HG03521 (cell line): ENCODE data around the gene ARHGAP15.

Experiments used
- ATAC-seq: cut with Tn5 transposase; IDR thresholded peaks from one replicate; pipeline ENCODE4 v1.9.1; 2021; ENCODE audit warnings: mild to moderate bottlenecking, moderate library complexity; ENCODE audit not compliant: unreplicated experiment

The ARHGAP15 gene

DNA sequence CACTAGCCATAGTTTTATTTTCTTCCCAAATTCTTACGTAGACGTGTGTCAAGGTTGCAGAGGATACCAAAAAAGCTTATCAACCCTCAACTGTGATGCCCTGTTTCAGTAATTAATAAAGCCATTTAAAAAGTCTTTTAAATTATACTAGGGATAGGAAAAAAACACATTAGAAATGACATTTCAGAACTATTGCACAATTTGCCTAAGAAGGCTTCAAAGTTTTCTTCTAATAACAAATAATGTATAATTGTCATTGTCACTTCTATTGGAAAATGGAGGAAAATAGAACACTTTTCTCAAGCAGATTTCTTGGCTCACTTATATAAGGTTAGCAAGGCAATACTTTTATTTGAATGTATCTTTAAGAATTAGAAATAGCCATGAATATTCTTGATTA, 253.8 kb downstream of the ARHGAP15 start:
- no peak for ATAC-seq

DNA sequence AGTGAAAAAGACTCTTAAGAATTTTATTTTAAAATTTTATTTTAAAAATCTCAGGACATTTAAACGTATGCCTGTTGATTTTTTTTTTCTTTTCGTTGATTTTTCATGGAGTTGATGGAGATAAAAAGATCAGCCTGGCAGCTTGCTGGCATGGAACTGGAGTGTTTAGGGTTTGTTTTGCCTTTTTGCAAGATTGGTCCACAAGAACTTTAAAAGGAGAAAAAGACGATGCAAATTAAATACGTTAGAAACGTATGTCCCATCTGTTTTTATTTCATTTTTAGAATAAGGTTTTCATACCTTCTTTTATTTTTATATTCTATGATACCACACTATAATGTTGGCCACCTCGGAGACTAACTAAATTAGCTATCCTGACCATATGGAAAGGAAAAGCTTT, 254.9 kb downstream of the ARHGAP15 start:
- ATAC-seq, result no peak

DNA sequence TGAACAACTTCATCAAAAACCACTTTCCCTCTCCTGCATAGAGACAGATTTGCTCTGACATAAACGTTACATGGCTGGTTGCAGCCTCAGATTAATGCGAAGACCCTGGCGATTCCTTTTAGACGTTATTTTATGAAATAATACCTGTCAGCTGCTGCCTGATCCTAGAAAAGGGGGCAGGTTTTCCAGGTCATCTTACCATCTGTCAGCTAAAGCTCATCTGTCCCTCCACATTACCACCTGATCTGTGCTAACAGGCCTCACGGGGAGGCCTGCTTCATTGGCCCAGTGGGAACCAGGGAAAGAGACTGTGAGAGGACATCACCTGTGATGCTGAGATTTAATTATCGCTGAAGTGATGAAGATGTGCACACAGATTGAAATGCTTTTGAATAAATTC, 261.0 kb downstream of the ARHGAP15 start:
- no peak for ATAC-seq

DNA sequence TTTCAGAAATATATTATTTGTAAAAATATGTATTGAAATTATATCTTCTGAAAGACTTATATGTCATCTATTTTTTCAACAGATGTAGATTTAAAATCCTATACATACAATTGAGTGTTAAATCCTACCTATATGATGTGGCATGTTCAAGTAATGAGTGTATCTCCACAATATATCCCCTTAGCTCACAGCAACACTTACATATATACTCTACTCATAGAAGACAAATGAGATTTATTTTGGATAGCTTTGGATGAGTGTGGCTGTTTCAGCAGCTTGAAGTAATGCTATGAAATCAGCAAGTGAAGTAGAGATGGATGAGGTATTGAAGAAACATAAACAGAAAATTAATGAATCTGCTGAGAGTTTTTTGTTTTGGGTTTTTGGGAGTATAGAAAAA, 263.1 kb downstream of the ARHGAP15 start:
- ATAC-seq, result no peak

DNA sequence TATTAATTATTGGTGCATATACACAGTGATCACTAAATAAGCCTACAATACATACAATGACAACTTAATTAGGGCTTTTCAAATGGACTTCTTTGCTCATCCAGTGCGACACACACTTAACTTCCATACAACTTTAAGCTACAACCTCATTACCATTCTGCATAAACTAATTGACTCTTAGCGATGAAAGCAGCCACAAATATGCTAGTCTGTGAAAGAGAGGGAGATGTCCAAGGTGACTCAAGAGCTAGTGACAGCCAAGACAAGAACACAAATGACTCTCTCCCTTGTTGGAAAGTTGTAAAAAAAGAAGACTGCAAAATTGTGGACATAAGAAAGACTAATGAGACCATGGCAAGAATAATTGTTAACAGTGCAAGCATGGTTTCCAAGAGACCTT, 264.8 kb downstream of the ARHGAP15 start:
- ATAC-seq, result no peak

DNA sequence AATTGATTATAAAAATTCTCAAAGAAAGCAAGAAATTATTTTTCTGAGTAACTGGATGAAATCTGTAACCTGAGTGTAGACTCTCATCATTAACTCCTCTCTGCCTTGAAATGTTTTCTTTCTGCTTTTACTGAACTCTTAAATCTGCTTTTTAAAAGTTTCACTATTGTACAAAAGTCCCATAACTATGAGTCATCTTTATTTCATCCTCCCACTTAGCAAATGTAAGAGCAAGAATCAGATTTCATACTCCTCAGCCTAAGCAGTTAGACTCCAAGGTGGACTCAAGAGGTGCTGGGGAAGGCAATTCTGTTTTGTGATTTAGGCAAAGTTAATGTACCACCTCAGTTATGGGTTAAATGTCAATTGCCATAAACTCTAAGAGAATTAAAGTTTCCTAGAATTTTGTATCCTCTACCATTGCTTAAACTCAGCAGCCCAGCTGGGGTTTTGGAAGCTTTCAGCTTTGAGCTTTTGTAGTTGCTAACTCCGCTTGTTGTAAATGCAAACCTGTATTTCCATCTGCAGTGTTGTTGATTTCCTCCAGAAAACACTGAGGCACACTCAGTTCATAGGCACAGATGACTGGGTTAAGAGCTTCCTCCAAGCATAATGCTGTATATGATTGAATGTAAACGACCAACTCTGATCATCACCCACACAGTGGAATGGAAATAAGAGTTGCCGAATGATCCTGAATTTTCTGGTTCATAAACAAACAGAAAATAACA, 268.8 kb downstream of the ARHGAP15 start:
- no peak for ATAC-seq

DNA sequence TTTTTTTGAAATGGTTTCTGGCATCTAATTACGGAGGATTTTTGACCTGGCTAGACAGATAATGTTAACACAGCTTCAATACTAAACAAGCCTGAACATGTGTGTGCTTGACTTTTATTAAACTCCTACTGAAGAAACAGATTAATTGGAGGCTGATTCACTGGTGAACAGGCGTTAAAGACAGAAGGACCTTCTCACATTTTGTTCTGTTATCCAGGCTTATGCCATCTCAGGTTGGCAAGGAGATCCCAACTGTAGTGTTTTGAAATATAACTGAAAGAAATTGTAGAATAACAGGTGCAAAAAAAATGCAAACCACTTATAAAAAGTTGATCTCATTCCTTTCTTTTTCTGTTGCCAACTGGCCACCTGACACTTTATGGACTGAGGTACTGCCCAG, 269.6 kb downstream of the ARHGAP15 start:
- no peak for ATAC-seq

DNA sequence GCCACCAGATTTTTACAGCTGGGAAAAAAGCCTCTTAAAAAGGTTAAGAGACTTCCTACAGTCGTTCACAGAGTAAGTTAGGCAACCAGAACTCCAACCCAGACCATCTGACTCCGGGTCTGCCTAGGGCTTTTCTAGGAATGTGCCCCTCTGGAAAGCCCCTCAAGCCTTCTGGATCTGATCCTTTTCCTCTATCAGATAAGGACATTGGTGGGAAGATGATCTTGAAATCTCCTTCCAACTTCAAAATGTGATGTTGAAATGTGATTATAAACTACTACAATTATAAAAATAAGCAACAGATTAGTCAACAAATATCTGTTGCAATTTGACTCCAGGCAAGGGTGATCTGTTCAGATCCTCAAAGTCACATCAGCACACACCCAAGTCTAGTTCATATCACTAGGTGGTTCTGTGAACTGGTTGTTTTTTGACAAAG, 270.4 kb downstream of the ARHGAP15 start:
- ATAC-seq, result no peak

DNA sequence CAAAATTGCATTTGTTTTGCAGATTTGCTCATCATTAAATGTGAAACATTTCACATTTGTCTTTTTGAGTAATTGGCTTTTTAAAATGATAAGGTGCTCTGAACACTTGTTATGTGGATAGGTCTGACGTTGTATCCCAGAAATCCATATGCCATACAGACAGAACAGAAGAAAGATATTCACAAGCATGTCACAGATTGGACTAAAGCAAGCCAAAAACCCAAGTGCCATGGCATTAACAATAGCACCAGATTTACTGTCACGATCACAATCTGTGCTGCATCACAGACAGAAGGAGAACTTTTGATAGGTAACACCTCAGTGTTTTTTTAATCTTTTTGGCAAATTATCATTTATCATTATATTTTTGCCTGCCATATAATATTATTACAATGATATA, 272.6 kb downstream of the ARHGAP15 start:
- ATAC-seq, result no peak

DNA sequence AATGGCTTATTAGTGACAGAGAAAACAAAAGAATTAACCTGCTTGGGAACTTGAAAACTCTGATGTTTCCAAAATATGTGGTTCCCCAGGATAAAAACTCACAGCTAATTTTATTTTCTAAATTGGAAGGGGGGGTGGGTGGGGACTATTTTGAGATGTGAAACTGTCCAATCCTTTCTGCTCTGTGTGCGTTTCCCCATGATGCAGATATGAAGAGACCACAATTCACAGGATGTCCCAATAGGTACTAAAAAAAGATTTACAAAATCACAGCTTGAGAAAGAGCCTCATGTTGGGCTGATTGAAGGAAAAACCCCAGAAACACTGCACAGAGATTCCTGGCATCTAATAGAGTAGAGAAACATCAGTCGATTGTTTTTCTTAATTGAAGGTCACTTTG, 273.2 kb downstream of the ARHGAP15 start:
- ATAC-seq, result no peak

DNA sequence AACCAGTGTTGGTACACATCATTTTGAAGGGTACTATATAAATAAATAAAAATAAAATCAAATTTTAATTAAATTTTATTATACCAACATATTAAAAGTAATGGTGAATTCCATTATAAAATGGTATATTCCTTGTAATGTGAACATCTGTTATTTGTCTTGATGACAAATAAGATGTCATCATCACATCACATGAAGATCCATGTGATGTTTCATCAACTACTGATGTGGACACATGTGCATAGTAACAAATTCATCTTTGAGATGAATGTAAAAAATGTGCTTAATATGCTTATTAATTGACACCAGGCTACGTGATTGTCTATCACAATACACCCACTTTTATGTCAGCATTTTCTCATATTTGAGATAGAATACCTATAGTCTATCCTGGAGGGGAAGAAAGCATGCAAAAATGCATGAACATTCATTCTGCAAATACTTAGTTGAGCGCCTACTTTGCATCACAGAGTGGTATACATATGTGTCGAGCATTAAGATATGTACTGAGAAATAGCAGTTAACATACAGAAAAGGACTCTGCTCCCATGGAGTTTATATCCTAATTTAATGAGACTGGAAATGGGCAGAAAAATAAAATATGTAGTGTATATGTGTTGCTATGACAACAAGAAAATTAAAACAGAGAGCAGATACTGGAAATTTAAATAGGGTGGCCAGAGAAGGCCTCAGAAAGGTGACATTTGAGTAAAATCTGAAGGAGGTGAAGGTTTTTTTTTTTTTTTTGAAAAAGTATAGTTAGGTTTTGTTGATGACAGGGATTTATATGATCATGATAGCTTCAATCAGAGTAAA, 281.1 kb downstream of the ARHGAP15 start:
- ATAC-seq, result no peak

DNA sequence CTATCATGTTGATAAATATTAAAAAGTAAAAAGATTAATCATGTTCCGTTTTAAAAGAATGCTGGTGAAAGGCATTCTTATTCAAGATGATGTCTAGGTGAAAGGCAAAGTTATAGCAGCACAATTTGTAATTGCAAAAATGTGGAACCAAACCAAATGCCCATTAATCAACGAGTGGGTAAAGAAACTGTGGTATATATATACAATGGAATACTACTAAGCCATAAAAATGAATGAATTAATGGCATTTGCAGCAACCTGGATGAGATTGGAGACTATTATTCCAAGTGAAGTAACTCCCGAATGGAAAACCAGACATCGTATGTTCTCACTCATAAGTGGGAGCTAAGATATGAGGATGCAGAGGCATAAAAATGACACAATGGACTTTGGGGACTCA, 286.4 kb downstream of the ARHGAP15 start:
- no peak for ATAC-seq

DNA sequence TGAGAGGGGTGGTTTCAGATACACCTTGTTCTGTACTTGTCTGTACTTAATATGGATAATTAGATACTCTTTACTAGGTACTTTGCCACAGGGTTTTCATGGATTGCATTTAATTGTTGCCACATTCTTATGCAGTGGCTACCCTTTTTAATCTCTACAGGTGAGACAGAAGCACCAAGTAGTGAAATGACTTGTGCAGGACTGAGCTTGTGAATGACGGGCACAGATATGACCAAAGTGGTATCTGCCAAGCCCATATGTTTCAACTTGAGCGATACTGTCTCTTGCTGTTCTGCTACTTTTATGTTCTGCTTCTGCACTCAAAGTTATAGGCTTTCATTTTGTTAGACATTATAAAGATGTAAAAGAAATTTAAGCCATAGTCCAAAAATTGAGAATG, 288.2 kb downstream of the ARHGAP15 start:
- no peak for ATAC-seq

DNA sequence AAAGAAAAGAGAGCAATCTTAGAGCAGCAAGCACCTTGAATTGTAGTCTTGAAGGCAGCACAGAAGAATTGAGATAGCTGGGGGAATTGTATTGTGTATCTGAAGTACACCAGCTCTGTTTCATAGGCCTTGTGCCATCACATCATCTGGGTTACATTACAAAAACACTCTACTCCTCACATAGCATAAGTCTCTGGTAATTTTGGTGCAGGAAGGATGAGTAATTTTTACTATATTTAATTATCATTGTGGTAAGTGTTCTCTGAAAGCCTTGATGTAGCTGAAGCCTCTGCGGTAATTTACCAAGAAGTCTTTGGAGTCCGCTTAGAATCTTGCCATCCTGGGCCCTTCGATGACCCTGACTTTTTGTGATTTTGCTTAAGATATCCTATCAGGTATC, 291.1 kb downstream of the ARHGAP15 start:
- ATAC-seq, result no peak

DNA sequence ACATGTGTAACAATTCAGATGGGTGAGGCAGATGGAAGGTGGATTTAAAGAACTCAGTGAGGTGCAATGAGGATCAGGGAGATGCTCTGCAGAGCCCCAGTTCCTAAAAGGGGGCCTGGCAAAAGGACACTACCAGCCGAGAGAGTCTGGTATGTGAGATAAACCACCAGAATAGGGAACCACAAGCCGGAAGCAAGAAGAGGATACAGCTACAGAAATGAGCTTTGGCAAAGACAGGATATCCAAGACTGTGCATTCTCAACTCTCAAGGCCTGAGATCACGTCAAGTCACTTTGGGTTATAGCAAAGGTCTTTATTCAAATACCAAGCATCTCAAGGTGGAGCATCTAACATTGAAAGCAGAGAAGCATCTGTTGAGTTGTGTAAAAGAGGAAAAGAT, 293.5 kb downstream of the ARHGAP15 start:
- peak; percentile 97 for ATAC-seq

DNA sequence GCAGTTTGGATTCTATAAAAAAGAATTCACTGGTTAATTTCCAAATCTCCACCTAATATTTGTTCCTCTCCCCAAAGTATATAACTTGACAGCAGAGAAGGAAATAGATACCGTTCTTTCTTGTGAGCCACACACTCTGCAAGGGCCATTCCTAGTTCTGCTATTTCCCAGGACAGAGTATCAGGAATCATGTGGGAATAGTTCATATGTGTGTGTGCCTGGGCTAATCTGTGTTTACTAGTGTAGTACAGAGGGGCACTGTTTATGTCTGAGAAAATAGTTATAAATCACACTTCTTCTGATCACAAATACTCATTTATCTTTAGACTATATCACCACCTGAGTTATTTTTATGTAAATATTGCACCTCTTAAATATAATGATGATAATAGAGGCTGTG, 296.7 kb downstream of the ARHGAP15 start:
- ATAC-seq, result no peak

DNA sequence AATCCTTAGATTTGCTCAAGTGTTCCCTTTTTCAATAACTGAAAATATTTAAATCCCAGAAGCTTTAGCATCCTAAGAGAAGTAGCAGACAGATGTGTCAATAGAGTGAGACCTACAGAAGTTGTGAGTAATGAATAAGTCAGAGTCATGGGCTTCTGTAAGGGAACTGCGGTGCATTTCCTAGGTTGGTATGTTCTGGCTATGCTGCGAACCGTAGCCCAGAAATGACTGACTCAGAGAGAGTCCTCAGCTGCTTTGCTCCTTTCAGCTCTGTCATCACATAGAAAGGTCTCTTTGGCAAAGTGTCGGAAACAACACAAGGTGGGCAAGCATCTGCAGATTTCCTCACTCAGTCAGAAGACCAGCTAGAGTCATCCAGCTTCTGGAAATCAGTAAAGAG, 297.1 kb downstream of the ARHGAP15 start:
- ATAC-seq, result no peak

DNA sequence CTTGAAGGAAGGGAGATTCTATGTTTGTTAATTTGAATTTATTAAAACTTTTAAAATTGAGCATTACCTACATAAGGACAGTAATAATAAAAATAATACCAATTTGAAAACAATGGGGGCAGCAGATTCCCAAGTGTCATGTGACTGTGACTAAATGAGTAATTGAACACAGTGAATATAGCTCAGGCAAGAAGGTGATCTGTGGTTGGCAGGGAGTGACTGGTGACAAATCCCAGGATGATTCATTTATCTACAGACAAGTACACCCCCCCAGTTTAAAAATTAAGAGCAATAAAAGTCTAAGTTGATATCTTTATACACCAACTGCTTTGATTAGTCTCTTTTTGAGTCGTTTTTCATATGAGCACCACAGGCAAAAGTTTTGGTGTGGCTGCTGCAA, 299.5 kb downstream of the ARHGAP15 start:
- ATAC-seq, result no peak

DNA sequence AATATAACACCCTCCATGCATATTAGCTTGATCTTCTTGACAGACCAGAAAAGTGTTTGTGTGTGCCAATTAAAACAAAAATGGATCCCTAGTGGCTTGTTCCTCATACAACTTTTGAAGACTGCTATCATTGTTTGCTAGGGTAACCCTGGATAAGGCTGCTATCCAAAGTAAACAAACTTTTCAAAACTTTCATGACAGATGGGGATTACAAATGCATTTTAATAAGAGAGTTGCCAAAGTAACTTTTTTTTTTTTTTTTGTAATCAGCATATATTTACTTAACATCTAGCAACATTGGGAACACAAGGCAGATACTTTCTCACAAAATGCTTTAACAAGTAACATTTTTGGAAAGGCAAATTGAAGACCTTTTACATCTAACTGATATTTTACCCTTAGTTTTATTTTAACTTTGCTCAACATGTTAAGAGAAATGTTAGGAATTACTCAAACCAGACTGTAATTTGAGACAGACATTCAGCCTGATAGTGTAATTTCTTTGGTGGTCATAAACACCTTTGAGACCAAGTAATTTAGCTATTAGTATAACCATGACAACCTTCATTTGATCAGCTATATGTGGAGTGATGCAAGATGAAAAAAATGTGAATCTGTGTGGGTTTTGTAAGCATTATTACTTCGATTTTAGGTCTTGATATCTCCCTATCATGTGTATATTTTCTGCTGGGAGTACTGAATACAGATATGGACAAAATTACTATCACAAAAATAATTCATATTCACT, 300.9 kb downstream of the ARHGAP15 start:
- ATAC-seq, result no peak

DNA sequence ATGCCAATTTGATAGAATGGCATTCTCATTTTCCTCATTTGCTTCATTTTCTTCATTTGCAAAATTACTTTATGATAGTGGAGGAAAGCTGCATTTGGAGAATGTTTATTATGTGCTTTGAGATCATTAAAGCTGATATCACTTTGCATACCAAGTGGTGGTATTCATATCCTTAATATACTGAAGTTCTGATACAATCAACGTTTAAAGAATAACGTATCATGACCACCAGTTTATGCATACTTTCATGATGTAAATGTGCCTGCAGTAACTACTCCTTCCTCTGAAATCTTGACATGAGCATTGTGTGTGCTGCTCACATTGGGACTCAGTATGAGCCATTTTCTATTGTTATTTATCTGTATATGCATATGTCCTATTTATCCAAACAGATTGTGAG, 302.1 kb downstream of the ARHGAP15 start:
- ATAC-seq, result no peak

DNA sequence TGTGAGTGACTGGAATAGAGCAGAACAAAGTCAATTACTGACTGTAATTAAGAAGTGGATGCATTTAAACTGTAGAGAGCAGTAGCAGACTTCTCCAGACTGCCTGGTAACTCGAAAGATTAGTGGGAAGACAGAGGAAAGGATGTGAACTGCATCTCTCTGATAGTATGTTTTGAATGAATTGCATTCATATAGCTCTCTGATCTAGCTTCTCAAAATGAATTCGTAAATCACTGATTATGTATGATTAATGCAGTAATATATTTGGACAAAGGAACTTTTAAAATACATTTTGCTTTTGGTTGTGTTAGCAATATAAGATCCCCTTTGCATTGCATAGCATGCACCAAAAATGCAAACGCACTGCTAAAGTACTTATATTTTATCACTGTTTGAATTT, 304.0 kb downstream of the ARHGAP15 start:
- no peak for ATAC-seq

DNA sequence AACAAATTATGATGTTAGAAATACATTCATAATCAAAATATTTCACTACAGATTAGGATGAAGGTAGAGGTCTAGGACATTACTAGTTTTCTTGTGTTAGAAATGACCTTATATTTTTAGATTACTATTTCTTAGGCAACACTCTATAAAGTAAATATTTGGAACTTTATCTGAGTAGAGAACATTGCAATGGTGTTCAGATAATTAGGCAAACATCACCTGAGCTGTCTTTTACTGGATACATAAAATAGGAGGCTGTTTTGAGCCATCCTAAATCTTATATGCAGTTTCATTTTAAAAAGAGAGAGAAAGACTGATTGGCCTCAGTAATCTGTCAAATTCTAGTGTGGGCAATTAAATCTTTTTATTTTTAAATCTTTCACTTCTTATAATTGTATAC, 304.6 kb downstream of the ARHGAP15 start:
- ATAC-seq, result no peak
